ENCODE measurements around the gene SPINDOC. TPM values are rescaled to one million over a fixed set of nuclear protein-coding genes. Genes with fewer than 3 reads are reported as not detected.
A peak's percentile ranks its signal among the peaks of the same experiment; 100 is the strongest.

The SPINDOC gene
- polyA plus RNA-seq, 1 experiment: 24.4 TPM

- Histone ChIP-seq H3K27me3 (ENCODE audit: control insufficient read depth, insufficient read depth, low read length) (no peaks in the 10 kb centered on the region), H3K36me3 (ENCODE audit: control insufficient read depth, insufficient read depth, low read length) (peaks cover 6% of the 10 kb centered on the region), H3K4me3 (ENCODE audit: low read depth, low read length) (peak overlapping the region; percentile 92)
- ChIA-PET CTCF (interaction anchor here (0.9 to 1.8 kb wide), 2 partner anchors 10 to 59 kb away, joined by 3 to 4 read pairs; no protein-coding TSS in a partner anchor), POLR2A (no interaction called here)
- DNase-seq (ENCODE audit: low read depth): no peak
- TF ChIP-seq CTCF (IDR thresholded peaks at IDR 0.05; ENCODE audit: insufficient read depth, low read depth, low read length): no peak
Measured at GRCh38 chr11:63841554-63841953, 28.3 kb downstream of the SPINDOC start.

GRCh38 chr11:63843041-63843440 lies 29.8 kb downstream of the SPINDOC start:
- H3K27me3 ChIP-seq (ENCODE audit: control insufficient read depth, insufficient read depth, low read length): no peaks in the 10 kb centered on the region
- CTCF ChIA-PET: interaction anchor here (0.6 to 1.6 kb wide), 5 partner anchors 32 to 280 kb away, joined by 3 to 5 read pairs (median 4); no protein-coding TSS in a partner anchor
- no peak for DNase-seq (ENCODE audit: low read depth)
- POLR2A ChIA-PET: no interaction called here
- no peak overlapping the region for H3K4me3 ChIP-seq (ENCODE audit: low read depth, low read length)
- peaks cover 7% of the 10 kb centered on the region for H3K36me3 ChIP-seq (ENCODE audit: control insufficient read depth, insufficient read depth, low read length)
- TF ChIP-seq CTCF (IDR thresholded peaks at IDR 0.05; ENCODE audit: insufficient read depth, low read depth, low read length): no peak

- no peak overlapping the region for H3K4me3 ChIP-seq (ENCODE audit: low read depth, low read length)
- CTCF ChIA-PET: interaction anchor here (0.6 to 1.6 kb wide), 6 partner anchors 10 to 100 kb away, joined by 3 to 6 read pairs (median 4); no protein-coding TSS in a partner anchor
- POLR2A ChIA-PET: no interaction called here
Measured at GRCh38 chr11:63844836-63845235, 31.6 kb downstream of the SPINDOC start.

GRCh38 chr11:63845303-63845702 lies 32.0 kb downstream of the SPINDOC start:
- ChIA-PET CTCF (interaction anchor here (0.6 to 1.2 kb wide), 5 partner anchors 10 to 116 kb away, joined by 3 to 6 read pairs (median 3); no protein-coding TSS in a partner anchor), POLR2A (no interaction called here)
- peaks cover 8% of the 10 kb centered on the region for H3K36me3 ChIP-seq (ENCODE audit: control insufficient read depth, insufficient read depth, low read length)
- no peak for TF ChIP-seq CTCF (IDR thresholded peaks at IDR 0.05; ENCODE audit: insufficient read depth, low read depth, low read length)
- no peak overlapping the region for H3K4me3 ChIP-seq (ENCODE audit: low read depth, low read length)
- peak; percentile 18 for DNase-seq (ENCODE audit: low read depth)
- H3K27me3 ChIP-seq (ENCODE audit: control insufficient read depth, insufficient read depth, low read length): no peaks in the 10 kb centered on the region

More at GRCh38 chr11:63844836-63845235, 31.6 kb downstream of the SPINDOC start:
- H3K27me3 ChIP-seq (ENCODE audit: control insufficient read depth, insufficient read depth, low read length): no peaks in the 10 kb centered on the region
- no peak for TF ChIP-seq CTCF (IDR thresholded peaks at IDR 0.05; ENCODE audit: insufficient read depth, low read depth, low read length)
- no peak for DNase-seq (ENCODE audit: low read depth)
- peaks cover 8% of the 10 kb centered on the region for H3K36me3 ChIP-seq (ENCODE audit: control insufficient read depth, insufficient read depth, low read length)

- TF ChIP-seq CTCF (IDR thresholded peaks at IDR 0.05; ENCODE audit: insufficient read depth, low read depth, low read length): no peak
- CTCF ChIA-PET: interaction anchor here (0.6 to 2.6 kb wide), 4 partner anchors 8 to 116 kb away, joined by 3 to 10 read pairs (median 4); no protein-coding TSS in a partner anchor
- DNase-seq (ENCODE audit: low read depth): no peak
- POLR2A ChIA-PET: no interaction called here
- no peaks in the 10 kb centered on the region for H3K27me3 ChIP-seq (ENCODE audit: control insufficient read depth, insufficient read depth, low read length)
- no peak overlapping the region for H3K4me3 ChIP-seq (ENCODE audit: low read depth, low read length)
- H3K36me3 ChIP-seq (ENCODE audit: control insufficient read depth, insufficient read depth, low read length): peaks cover 8% of the 10 kb centered on the region
Measured at GRCh38 chr11:63845911-63846310, 32.7 kb downstream of the SPINDOC start.
